ENCODE measurements around the gene TPD52L1. TPM values are rescaled to one million over a fixed set of nuclear protein-coding genes. Genes with fewer than 3 reads are reported as not detected.
"Not testable (repeated sequence)": the region's sequence is repeated elsewhere in the genome, so short reads cannot be mapped to it uniquely, and the experiment has no call there.

Gene TPD52L1
- total and polyA plus RNA-seq, 4 donors: 15.6 to 43.5 (median 16.7) TPM

DNA sequence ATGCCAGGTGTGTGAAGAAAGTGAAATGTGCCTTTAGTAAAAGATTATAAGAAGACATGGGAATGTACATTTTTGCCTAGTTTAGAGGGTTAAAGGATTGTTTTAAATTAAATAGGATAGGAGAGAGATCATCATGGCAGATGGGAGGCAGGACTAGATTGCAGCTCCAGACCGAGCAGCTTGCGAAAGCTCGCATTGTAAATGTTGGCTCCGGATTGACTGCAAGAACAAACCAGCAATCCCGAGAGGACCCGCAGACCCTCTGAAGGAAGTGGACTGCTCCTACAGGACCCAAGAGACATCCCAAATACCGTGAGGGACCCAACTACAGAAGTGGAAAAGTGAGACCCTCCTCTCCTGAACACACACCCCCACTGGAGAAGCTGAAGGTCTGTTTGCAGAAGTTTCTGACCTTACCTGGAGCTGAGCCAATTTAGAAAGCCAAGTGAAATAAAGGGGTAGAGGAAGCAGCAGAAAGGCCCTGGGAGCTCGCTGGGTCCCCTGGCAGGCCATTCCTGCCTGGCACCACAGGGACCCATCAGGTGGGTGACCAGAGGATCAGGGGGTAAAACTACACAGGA lies 30.0 kb upstream of the TPD52L1 start:
- Histone ChIP-seq H3K9me3 (ENCODE audit: control insufficient read depth in 4 of 4, insufficient read depth in 3 of 4, low read length in 3 of 4) (no peaks in the 10 kb centered on the region), H3K27ac (ENCODE audit: low read depth in 1 of 2, low read length in 1 of 2) (no peak overlapping the region), H3K4me3 (no peak overlapping the region), H3K9ac (ENCODE audit: insufficient read depth in 1 of 2, low read length in 2 of 2) (no peak overlapping the region), H3K27me3 (ENCODE audit: control insufficient read depth in 3 of 3, insufficient read depth in 3 of 3, low read length in 2 of 3) (no peaks in the 10 kb centered on the region), H3K36me3 (ENCODE audit: control insufficient read depth in 4 of 4, insufficient read depth in 4 of 4, low read length in 4 of 4) (no peaks in the 10 kb centered on the region), H3K4me1 (ENCODE audit: control insufficient read depth in 5 of 5, insufficient read depth in 5 of 5, low read length in 5 of 5) (no peaks in the 10 kb centered on the region)
- peak in 2 of 3 donors; percentile 17 to 23 for DNase-seq
- 68 to 79% methylated on average over 8 of the region's 8 CpGs for WGBS, 2 donors
- TF ChIP-seq, protein P1, sequence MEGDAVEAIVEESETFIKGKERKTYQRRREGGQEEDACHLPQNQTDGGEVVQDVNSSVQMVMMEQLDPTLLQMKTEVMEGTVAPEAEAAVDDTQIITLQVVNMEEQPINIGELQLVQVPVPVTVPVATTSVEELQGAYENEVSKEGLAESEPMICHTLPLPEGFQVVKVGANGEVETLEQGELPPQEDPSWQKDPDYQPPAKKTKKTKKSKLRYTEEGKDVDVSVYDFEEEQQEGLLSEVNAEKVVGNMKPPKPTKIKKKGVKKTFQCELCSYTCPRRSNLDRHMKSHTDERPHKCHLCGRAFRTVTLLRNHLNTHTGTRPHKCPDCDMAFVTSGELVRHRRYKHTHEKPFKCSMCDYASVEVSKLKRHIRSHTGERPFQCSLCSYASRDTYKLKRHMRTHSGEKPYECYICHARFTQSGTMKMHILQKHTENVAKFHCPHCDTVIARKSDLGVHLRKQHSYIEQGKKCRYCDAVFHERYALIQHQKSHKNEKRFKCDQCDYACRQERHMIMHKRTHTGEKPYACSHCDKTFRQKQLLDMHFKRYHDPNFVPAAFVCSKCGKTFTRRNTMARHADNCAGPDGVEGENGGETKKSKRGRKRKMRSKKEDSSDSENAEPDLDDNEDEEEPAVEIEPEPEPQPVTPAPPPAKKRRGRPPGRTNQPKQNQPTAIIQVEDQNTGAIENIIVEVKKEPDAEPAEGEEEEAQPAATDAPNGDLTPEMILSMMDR (IDR thresholded peaks at IDR 0.05; ENCODE audit: control extremely low read depth, extremely low read depth): no peak
- ATAC-seq (ENCODE audit: insufficient read depth, low FRiP score): no peak

DNA sequence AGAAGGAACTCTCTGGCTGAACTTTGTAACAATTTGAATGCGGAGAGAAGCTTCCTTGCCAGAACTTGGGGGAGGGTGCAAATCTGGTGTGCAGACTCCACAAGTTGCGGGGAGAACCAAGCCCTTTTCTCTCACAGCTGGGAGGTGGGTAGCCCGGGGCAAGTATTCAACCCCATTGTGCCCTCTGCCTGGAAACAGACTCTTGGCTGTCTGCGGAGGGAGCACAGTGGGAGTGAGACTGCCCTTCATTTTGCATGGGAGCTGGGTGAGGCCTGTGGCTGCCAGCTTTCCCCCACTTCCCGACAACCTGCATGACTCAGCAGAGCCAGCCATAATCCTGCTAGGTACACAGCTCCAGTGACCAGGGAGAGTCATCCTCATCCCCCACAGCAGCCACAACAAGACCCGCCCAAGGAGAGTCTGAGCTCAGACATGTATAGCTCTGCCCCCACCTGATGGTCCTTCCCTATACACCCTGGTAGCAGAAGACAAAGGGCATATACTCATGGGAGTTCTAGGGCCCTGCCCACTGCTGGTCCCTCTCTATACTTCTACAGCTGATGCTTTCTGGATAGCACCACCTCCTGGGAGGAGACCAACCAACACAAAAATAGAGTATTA lies 29.4 kb upstream of the TPD52L1 start:
- TF ChIP-seq, protein P1 (IDR thresholded peaks at IDR 0.05; ENCODE audit: control extremely low read depth, extremely low read depth): no peak
- H3K27me3 ChIP-seq (ENCODE audit: control insufficient read depth in 3 of 3, insufficient read depth in 3 of 3, low read length in 2 of 3): no peaks in the 10 kb centered on the region
- no peaks in the 10 kb centered on the region for H3K9me3 ChIP-seq (ENCODE audit: control insufficient read depth in 4 of 4, insufficient read depth in 3 of 4, low read length in 3 of 4)
- ATAC-seq (ENCODE audit: insufficient read depth, low FRiP score) (no peak), DNase-seq (no peak)
- H3K9ac ChIP-seq (ENCODE audit: insufficient read depth in 1 of 2, low read length in 2 of 2): no peak overlapping the region
- no peaks in the 10 kb centered on the region for H3K36me3 ChIP-seq (ENCODE audit: control insufficient read depth in 4 of 4, insufficient read depth in 4 of 4, low read length in 4 of 4)
- H3K27ac ChIP-seq (ENCODE audit: low read depth in 1 of 2, low read length in 1 of 2): no peak overlapping the region
- no peaks in the 10 kb centered on the region for H3K4me1 ChIP-seq (ENCODE audit: control insufficient read depth in 5 of 5, insufficient read depth in 5 of 5, low read length in 5 of 5)
- no peak overlapping the region for H3K4me3 ChIP-seq
- WGBS, 2 donors: 83 to 89% methylated on average over 6 of the region's 6 CpGs

DNA sequence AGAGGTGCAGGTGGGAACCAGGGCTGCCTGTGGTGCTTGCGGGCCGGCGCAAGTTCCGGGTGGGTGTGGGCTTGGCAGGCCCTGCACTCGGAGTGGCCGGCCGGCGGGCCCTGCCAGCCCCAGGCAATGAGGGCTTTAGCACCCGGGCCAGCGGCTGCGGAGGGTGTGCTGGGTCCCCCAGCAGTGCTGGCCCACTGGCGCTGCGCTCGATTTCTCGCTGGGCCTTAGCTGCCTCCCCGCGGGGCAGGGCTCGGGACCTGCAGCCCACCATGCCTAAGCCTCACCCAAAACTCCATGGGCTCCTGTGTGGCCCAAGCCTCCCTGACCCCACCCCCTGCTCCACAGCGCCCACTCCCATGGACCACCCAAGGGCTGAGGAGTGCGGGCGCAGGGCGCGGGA lies 27.7 kb upstream of the TPD52L1 start:
- not testable (repeated sequence) for H3K27me3 ChIP-seq (ENCODE audit: control insufficient read depth in 3 of 3, insufficient read depth in 3 of 3, low read length in 2 of 3); H3K9ac ChIP-seq (ENCODE audit: insufficient read depth in 1 of 2, low read length in 2 of 2); H3K27ac ChIP-seq (ENCODE audit: low read depth in 1 of 2, low read length in 1 of 2); ATAC-seq (ENCODE audit: insufficient read depth, low FRiP score); H3K9me3 ChIP-seq (ENCODE audit: control insufficient read depth in 4 of 4, insufficient read depth in 3 of 4, low read length in 3 of 4); H3K4me3 ChIP-seq; H3K36me3 ChIP-seq (ENCODE audit: control insufficient read depth in 4 of 4, insufficient read depth in 4 of 4, low read length in 4 of 4); DNase-seq; H3K4me1 ChIP-seq (ENCODE audit: control insufficient read depth in 5 of 5, insufficient read depth in 5 of 5, low read length in 5 of 5)
- 96 to 99% methylated on average over 23 of the region's 23 CpGs for WGBS, 2 donors

DNA sequence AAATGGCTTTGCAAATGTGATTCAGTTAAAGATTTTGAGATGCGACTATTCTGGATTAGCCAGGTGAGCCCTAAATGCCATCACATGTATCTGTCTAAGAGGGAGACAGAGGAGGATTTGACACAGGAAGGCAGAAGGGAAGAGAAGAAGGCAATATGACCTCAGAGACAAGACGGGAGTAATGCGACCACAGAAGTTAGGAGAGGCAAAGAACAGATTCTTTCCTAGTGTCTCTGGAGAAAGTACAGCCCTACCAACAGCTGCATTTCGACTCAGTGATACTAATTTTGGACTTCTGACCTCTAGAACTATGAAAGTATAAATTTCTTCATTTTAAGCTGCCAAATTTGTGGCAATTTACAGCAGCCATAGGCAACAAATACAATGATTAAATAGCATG lies 24.2 kb upstream of the TPD52L1 start:
- no peak overlapping the region for H3K27ac ChIP-seq (ENCODE audit: low read depth in 1 of 2, low read length in 1 of 2)
- no peaks in the 10 kb centered on the region for H3K27me3 ChIP-seq (ENCODE audit: control insufficient read depth in 3 of 3, insufficient read depth in 3 of 3, low read length in 2 of 3)
- no peak overlapping the region for H3K4me3 ChIP-seq
- H3K36me3 ChIP-seq (ENCODE audit: control insufficient read depth in 4 of 4, insufficient read depth in 4 of 4, low read length in 4 of 4): no peaks in the 10 kb centered on the region
- no peaks in the 10 kb centered on the region for H3K4me1 ChIP-seq (ENCODE audit: control insufficient read depth in 5 of 5, insufficient read depth in 5 of 5, low read length in 5 of 5)
- H3K9me3 ChIP-seq (ENCODE audit: control insufficient read depth in 4 of 4, insufficient read depth in 3 of 4, low read length in 3 of 4): no peaks in the 10 kb centered on the region
- TF ChIP-seq, protein P1 (IDR thresholded peaks at IDR 0.05; ENCODE audit: control extremely low read depth, extremely low read depth): no peak
- DNase-seq: no peak
- WGBS, 2 donors: 73 to 80% methylated on average over 4 of the region's 4 CpGs
- ATAC-seq (ENCODE audit: insufficient read depth, low FRiP score): no peak
- H3K9ac ChIP-seq (ENCODE audit: insufficient read depth in 1 of 2, low read length in 2 of 2): no peak overlapping the region

Data from lung (tissue), 12 donors.